Measurements from ENCODE around the gene SNX25. TPM values are rescaled to one million over a fixed set of nuclear protein-coding genes. Genes with fewer than 3 reads are reported as not detected.

SNX25 gene
- total and polyA plus RNA-seq, 2 experiments from 2014 or later = 6.9 to 25.0 TPM

- TF ChIP-seq CTCF (conservative IDR thresholded peaks at IDR 0.05; ENCODE audit: low read depth in 2 of 2) (no peak), ZNF114 (CRISPR knock-in tag; IDR thresholded peaks at IDR 0.05) (no peak), JUNB (IDR thresholded peaks at IDR 0.05; ENCODE audit: unreplicated experiment) (no peak), STAT1 (IDR thresholded peaks at IDR 0.05; ENCODE audit: unreplicated experiment) (no peak), CREB1 (CRISPR knock-in tag; IDR thresholded peaks at IDR 0.05; ENCODE audit: low read depth) (no peak), EZH2phosphoT487 (IDR thresholded peaks at IDR 0.05; ENCODE audit: unreplicated experiment) (no peak)
These were observed 100.4 kb downstream of the SNX25 start (continued) for GRCh38 chr4:185309770-185310169.

DNA sequence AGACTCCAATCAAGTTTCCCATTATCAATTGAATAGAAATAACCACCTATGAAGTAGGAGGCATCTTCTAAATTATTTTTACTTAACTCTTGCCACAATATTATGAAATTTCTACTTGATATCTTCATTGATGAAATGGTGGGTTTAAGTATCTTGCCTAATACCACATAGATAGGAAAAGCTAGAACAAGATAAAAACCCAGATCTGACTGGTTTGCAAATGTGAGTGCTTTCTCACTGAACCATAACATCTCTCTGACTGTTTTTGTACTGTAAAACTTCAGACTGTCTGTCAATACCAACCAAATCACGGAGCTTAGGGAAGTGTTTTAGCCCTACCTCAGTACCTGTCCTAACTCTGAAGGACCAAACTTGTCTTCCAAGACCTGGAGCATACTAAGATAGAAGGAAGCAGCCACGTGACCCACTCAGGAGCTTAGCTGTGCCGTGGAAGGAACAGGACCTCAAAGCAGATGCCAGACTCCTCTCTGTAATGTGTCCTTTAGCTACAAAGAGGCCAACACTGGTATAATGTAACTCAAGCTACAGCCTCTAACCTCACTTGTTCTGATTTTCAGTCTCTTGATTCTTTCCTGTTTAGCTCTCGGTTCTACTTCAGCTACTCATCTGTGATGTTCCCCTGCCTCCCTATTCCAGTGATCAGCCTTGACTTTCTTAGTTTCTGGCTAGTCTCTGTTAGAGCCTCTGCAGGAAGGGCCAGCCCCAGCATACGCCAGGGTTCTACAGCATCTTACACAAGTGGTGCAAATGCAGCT, 101.9 kb downstream of the SNX25 start:
- Histone ChIP-seq H3K36me3 (ENCODE audit: insufficient read depth) (no peaks in the 10 kb centered on the region), H3K27me3 (ENCODE audit: insufficient read depth) (no peaks in the 10 kb centered on the region), H3K79me2 (replicated peaks; ENCODE audit: insufficient read depth) (no peaks in the 10 kb centered on the region), H3K4me3 (no peak overlapping the region), H4K20me1 (replicated peaks; ENCODE audit: insufficient read depth) (no peaks in the 10 kb centered on the region), H3F3A (replicated peaks; ENCODE audit: low read depth) (0 out of 2 replicates have a peak, but pooled peaks cover 2% of the 10 kb centered on the region), H3K4me1 (ENCODE audit: insufficient read depth) (peaks cover 13% of the 10 kb centered on the region), H3K27ac (ENCODE audit: low read depth) (no peak overlapping the region), H2AFZ (no peak overlapping the region), H3K4me2 (no peak overlapping the region), H3K9me2 (ENCODE audit: insufficient read depth) (no peaks in the 10 kb centered on the region)
- TF ChIP-seq EZH2 (IDR thresholded peaks at IDR 0.05; ENCODE audit: low read depth, unreplicated experiment) (no peak), STAT1 (IDR thresholded peaks at IDR 0.05; ENCODE audit: unreplicated experiment) (no peak)
- H3K36me3 Mint-ChIP-seq (ENCODE audit: low read depth) = peaks cover 19% of the 10 kb centered on the region
- ATAC-seq (no peak), DNase-seq (ENCODE audit: low spot score) (no peak)
- H3K4me1 Mint-ChIP-seq = peaks cover 18% of the 10 kb centered on the region
- H3K27ac Mint-ChIP-seq = no peak overlapping the region
- H3K27me3 Mint-ChIP-seq (ENCODE audit: insufficient read depth, low read depth, poor library complexity) = peaks cover 2% of the 10 kb centered on the region
- no peak overlapping the region for H3K4me3 Mint-ChIP-seq
- no peaks in the 10 kb centered on the region; the same call in 2 of the 3 replicates for H3K9me3 Mint-ChIP-seq

DNA sequence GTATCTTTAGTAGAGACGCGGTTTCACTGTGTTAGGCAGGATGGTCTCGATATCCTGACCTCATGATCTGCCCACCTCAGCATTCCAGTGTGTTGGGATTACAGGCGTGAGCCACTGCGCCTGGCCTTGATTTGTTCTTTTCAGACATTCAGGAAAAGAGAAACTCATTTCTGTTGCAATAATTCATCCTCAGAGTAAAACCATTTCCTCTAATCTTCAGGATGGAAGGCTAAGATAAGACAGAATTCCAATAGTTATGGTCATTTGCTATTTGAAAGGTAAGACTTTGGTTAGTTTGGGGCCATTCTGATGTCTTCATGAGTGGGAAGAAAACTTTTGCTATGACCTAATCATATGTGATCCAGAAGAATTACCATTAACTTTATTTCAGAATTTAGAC, 103.3 kb downstream of the SNX25 start:
- H3K4me1 ChIP-seq (ENCODE audit: insufficient read depth) = peaks cover 3% of the 10 kb centered on the region
- H3K27me3 Mint-ChIP-seq (ENCODE audit: insufficient read depth, low read depth, poor library complexity) = peaks cover 2% of the 10 kb centered on the region
- H3K4me1 Mint-ChIP-seq = peaks cover 7% of the 10 kb centered on the region; the same call in 2 of the 3 replicates
- peaks cover 7% of the 10 kb centered on the region; the same call in 1 of the 3 replicates for H3K9me3 Mint-ChIP-seq
- no peaks in the 10 kb centered on the region for H3K79me2 ChIP-seq (replicated peaks; ENCODE audit: insufficient read depth)
- no peak overlapping the region for H3K27ac ChIP-seq (ENCODE audit: low read depth)
- H3K4me3 ChIP-seq = no peak overlapping the region
- no peak overlapping the region for H3K4me3 Mint-ChIP-seq
- H3K36me3 ChIP-seq (ENCODE audit: insufficient read depth) = no peaks in the 10 kb centered on the region
- 0 out of 2 replicates have a peak, but pooled peaks cover under 1% of the 10 kb centered on the region for H3F3A ChIP-seq (replicated peaks; ENCODE audit: low read depth)
- no peak for ATAC-seq
- H3K27ac Mint-ChIP-seq = no peak overlapping the region
- DNase-seq (ENCODE audit: low spot score) = no peak
- no peaks in the 10 kb centered on the region for H3K27me3 ChIP-seq (ENCODE audit: insufficient read depth)
- no peak overlapping the region for H2AFZ ChIP-seq
- H3K4me2 ChIP-seq = no peak overlapping the region
- no peaks in the 10 kb centered on the region for H4K20me1 ChIP-seq (replicated peaks; ENCODE audit: insufficient read depth)
- peaks cover 33% of the 10 kb centered on the region for H3K36me3 Mint-ChIP-seq (ENCODE audit: low read depth)
- no peaks in the 10 kb centered on the region for H3K9me2 ChIP-seq (ENCODE audit: insufficient read depth)
- TF ChIP-seq POLR2AphosphoS5 (IDR thresholded peaks at IDR 0.05; ENCODE audit: low read depth) = no peak
- no peak for TF ChIP-seq NANOG (IDR thresholded peaks at IDR 0.05; ENCODE audit: borderline replicate concordance)
- TF ChIP-seq CTCF (conservative IDR thresholded peaks at IDR 0.05; ENCODE audit: low read depth in 2 of 2) = no peak
- no peak for TF ChIP-seq ZNF331 (CRISPR knock-in tag; IDR thresholded peaks at IDR 0.05; ENCODE audit: low read depth)
- TF ChIP-seq EZH2phosphoT487 (IDR thresholded peaks at IDR 0.05; ENCODE audit: unreplicated experiment) = no peak
- TF ChIP-seq REST (IDR thresholded peaks at IDR 0.05; ENCODE audit: unreplicated experiment) = no peak

Measured in GM23338 (cell line).